Raji (cell line): ENCODE results near the gene CCL26.

Experiments used
- POLR2A ChIP-seq: IDR thresholded peaks from 2 replicates; pipeline ENCODE4 v1.6.1; 2011; ENCODE audit warnings: low read depth, low read length, control low read depth; ENCODE audit not compliant: insufficient read depth

The CCL26 gene

GRCh38 chr7:75772081-75773077, at the start of gene CCL26:
CCL26 (minus strand) TSS chr7:75772211; CDS start chr7:75772176, 35 bp downstream.
- no peak for TF ChIP-seq POLR2A

GRCh38 chr7:75820688-75821087, 48.7 kb upstream of the CCL26 start:
- no peak for TF ChIP-seq POLR2A

- TF ChIP-seq POLR2A: no peak
Observed at GRCh38 chr7:75819711-75820110, 47.7 kb upstream of the CCL26 start.

GRCh38 chr7:75818472-75818871, 46.5 kb upstream of the CCL26 start:
- no peak for TF ChIP-seq POLR2A

GRCh38 chr7:75817116-75817515, 45.1 kb upstream of the CCL26 start:
- TF ChIP-seq POLR2A: no peak

- TF ChIP-seq POLR2A: no peak
Observed at GRCh38 chr7:75815418-75816064, 43.5 kb upstream of the CCL26 start.

- TF ChIP-seq POLR2A: no peak
Observed at GRCh38 chr7:75814407-75814947, 42.5 kb upstream of the CCL26 start.

- TF ChIP-seq POLR2A: no peak
Observed at GRCh38 chr7:75813781-75814236, 41.8 kb upstream of the CCL26 start, which contains the start of gene CCL24. CCL24 (minus strand) TSS chr7:75813806; CDS start chr7:75813715, 91 bp downstream.

- TF ChIP-seq POLR2A: no peak
Observed at GRCh38 chr7:75813084-75813483, 41.1 kb upstream of the CCL26 start.

GRCh38 chr7:75811894-75812678, 40.1 kb upstream of the CCL26 start:
- no peak for TF ChIP-seq POLR2A

- TF ChIP-seq POLR2A: no peak
Observed at GRCh38 chr7:75809396-75809795, 37.4 kb upstream of the CCL26 start.

- no peak for TF ChIP-seq POLR2A
Observed at GRCh38 chr7:75808106-75808505, 36.1 kb upstream of the CCL26 start.

- no peak for TF ChIP-seq POLR2A
Observed at GRCh38 chr7:75807452-75807851, 35.4 kb upstream of the CCL26 start.

- TF ChIP-seq POLR2A: no peak
Observed at GRCh38 chr7:75806560-75807307, 34.7 kb upstream of the CCL26 start.
